Panc1 (cell line): ENCODE measurements around the gene ABHD2. TPM values are rescaled to one million over a fixed set of nuclear protein-coding genes. Genes with fewer than 3 reads are reported as not detected.

ENCODE experiments used
- ATAC-seq: fragments of 200-7000 bp; cut with Tn5 transposase; 2 replicates; pipeline ENCODE4 v1.9.1; 2020; ENCODE audit warnings: mild to moderate bottlenecking, moderate library complexity
- BruUV-seq: library from RNA; stranded (reverse); fragments of 400-500 nt; replicated peaks from 2 replicates; lab custom pipeline; 2021; lab: Mats Ljungman, UMichigan
- CTCF ChIA-PET: fragments of 300-600 bp; sonication (Branson Sonifier 250); formaldehyde crosslinking; loops from one replicate; lab custom pipeline; 2022; ENCODE audit warnings: antibody characterized with exemption; lab: Charles Lee
- POLR2A ChIA-PET: fragments of 300-600 bp; sonication (Branson Sonifier 250); formaldehyde crosslinking; loops from one replicate; lab custom pipeline; 2022; ENCODE audit warnings: antibody characterized with exemption; lab: Charles Lee
- DNase-seq: peaks from one replicate; pipeline ENCODE4 v3.0.0-alpha.2; 2010; ENCODE audit warnings: low read depth, low spot score
- H3K27ac ChIP-seq: 2 replicates; pipeline ENCODE4 v1.5.1; 2011; ENCODE audit warnings: mild to moderate bottlenecking, low read length, inconsistent platforms
- H3K27me3 ChIP-seq: fragments of 200-500 bp; sonication (Bioruptor generic); 2 replicates; pipeline ENCODE4 v1.6.0; 2014; ENCODE audit warnings: low read length, inconsistent platforms; ENCODE audit not compliant: control insufficient read depth, insufficient read depth
- H3K36me3 ChIP-seq: fragments of 200-500 bp; sonication (Bioruptor generic); 2 replicates; pipeline ENCODE4 v1.5.1; 2014; ENCODE audit warnings: inconsistent platforms, mild to moderate bottlenecking, low read length, moderate library complexity; ENCODE audit not compliant: control insufficient read depth, insufficient read depth
- H3K4me1 ChIP-seq: 2 replicates; pipeline ENCODE4 v1.5.1; 2011; ENCODE audit warnings: inconsistent platforms, mild to moderate bottlenecking, low read length, moderate library complexity; ENCODE audit not compliant: control insufficient read depth, insufficient read depth
- H3K4me3 ChIP-seq, 2 experiments: 2 replicates each; pipeline ENCODE4 v1.5.1; 2011 to 2012; ENCODE audit warnings: low read depth in 2 of 2, low read length in 2 of 2, mild to moderate bottlenecking in 2 of 2, inconsistent platforms in 1 of 2, moderate library complexity in 1 of 2
- H3K9me3 ChIP-seq: fragments of 200-500 bp; sonication (Bioruptor generic); 2 replicates; pipeline ENCODE4 v1.5.1; 2014; ENCODE audit warnings: low read depth, mild to moderate bottlenecking, inconsistent platforms, low read length, moderate library complexity; ENCODE audit not compliant: control insufficient read depth, insufficient read depth
- CTCF ChIP-seq: fragments of 450-650 bp; IDR thresholded peaks from 2 replicates; pipeline ENCODE4 v1.5.1; 2017; ENCODE audit warnings: mild to moderate bottlenecking
- POLR2AphosphoS5 ChIP-seq: IDR thresholded peaks from 2 replicates; pipeline ENCODE4 v1.6.1; 2012; ENCODE audit warnings: mild to moderate bottlenecking, low read depth, low read length, moderate library complexity
- REST ChIP-seq, 2 experiments: IDR thresholded peaks; 2 replicates each; pipeline ENCODE4 v1.6.1; 2011 to 2012; ENCODE audit warnings: low read depth in 2 of 2, control low read depth in 1 of 2, low read length in 1 of 2, mild to moderate bottlenecking in 1 of 2, moderate library complexity in 1 of 2; ENCODE audit not compliant: insufficient read depth in 1 of 2
- SIN3A ChIP-seq: IDR thresholded peaks from 2 replicates; pipeline ENCODE4 v1.6.1; 2012; ENCODE audit warnings: low read depth, mild to moderate bottlenecking, low read length, moderate library complexity, borderline replicate concordance; ENCODE audit not compliant: insufficient read depth
- TCF7L2 ChIP-seq: IDR thresholded peaks from 2 replicates; pipeline ENCODE4 v1.6.1; 2011; ENCODE audit warnings: mild to moderate bottlenecking, low read depth, low read length, inconsistent platforms
- in situ Hi-C: cut with HindIII; loops from 2 replicates; pipeline ENCODE4 v1.10.0; 2016; ENCODE audit warnings: low sequenced_read_pairs, low pct_unique_long_range_greater_than_20kb
- intact Hi-C: fragments of 100-400 bp; cut with micrococcal nuclease; formaldehyde crosslinking; loops from one replicate; pipeline ENCODE4 v1.10.0; 2022; ENCODE audit not compliant: unreplicated experiment
- total RNA-seq: library from RNA; stranded (reverse); gene quantifications from one replicate; pipeline ENCODE4 v1.2.1, GENCODE V29; 2021; ENCODE audit not compliant: unreplicated experiment

ABHD2 gene
- total RNA-seq, 1 experiment from 2014 or later: 95.0 TPM

DNA sequence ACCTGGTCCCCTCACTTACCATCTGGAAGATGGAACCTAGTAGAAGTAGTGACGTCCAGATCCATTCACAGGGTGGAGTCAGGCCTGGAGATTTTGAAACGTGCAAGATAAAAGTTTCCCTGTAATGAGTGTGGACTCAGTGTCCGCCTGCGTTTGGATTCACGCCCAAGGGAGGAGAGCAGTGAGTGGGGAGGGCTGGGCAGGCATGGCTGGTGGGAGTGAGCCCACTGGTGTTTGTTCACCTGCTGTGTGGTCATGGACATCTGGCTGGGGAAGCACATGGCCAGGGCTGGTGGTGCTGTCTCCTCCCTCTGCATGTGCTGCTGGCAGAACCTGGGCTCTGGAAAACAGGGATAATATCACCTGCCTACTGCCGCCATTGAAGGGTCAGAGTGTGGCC is 96.1 kb downstream of the ABHD2 start:
- BruUV-seq: no TSS peak
- Histone ChIP-seq H3K27ac (no peak overlapping the region), H3K4me1 (no peaks in the 10 kb centered on the region), H3K27me3 (no peaks in the 10 kb centered on the region), H3K9me3 (no peaks in the 10 kb centered on the region), H3K4me3 (no peak overlapping the region), H3K36me3 (peaks cover 6% of the 10 kb centered on the region; the same call in 1 of the 2 replicates)
- intact Hi-C loops: no loop called here
- in situ Hi-C loops: no loop called here
- CTCF ChIA-PET: no interaction called here
- POLR2A ChIA-PET: no interaction called here
- DNase-seq: no peak
- TF ChIP-seq REST (IDR thresholded peaks at IDR 0.05; ENCODE audit: insufficient read depth in 1 of 2, low read depth in 2 of 2, low read length in 1 of 2) (no peak), CTCF (no peak), POLR2AphosphoS5 (no peak), SIN3A (no peak), TCF7L2 (no peak)
- ATAC-seq: no peak

DNA sequence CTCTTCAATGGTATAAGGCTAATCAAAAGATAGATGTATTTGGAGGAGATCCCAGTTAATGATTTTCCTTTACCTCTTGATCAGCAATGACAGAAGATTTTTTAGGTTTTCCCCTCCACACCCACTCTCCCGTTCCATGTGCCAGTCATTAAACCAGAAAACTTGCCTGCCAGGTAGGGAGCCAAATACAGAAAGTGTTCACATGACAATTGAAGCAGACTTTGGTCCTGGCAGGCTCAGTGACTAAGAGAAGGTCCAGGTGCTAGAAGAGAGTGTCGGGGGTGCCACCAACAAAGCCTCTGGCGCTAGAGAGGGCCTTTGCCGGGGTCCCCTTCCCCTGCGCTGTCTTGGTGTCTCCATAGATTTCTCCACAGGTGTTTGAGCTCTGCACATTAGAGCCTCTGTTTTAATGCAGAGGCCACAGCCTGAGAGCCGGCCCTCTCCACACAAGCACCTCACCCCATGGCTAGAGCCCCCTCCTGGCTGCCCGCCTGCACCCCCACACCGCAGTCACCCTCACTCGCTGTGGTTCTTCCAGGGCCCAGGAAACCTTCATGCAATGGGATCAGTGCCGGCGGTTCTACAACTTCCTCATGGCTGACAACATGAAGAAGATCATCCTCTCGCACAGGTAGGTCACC is 96.8 kb downstream of the ABHD2 start:
- ATAC-seq (no peak), DNase-seq (no peak)
- intact Hi-C loops (no loop called here), in situ Hi-C loops (no loop called here)
- ChIA-PET CTCF (no interaction called here), POLR2A (no interaction called here)
- Histone ChIP-seq H3K4me3 (no peak overlapping the region), H3K9me3 (no peaks in the 10 kb centered on the region), H3K4me1 (no peaks in the 10 kb centered on the region), H3K27ac (no peak overlapping the region), H3K36me3 (peaks cover 6% of the 10 kb centered on the region; the same call in 1 of the 2 replicates), H3K27me3 (no peaks in the 10 kb centered on the region)
- BruUV-seq: no TSS peak
- no peak for TF ChIP-seq POLR2AphosphoS5
- no peak for TF ChIP-seq CTCF
- no peak for TF ChIP-seq SIN3A
- no peak for TF ChIP-seq TCF7L2
